IMR-90 (cell line): Measurements from ENCODE around the gene EMX2. TPM values are rescaled to one million over a fixed set of nuclear protein-coding genes. Genes with fewer than 3 reads are reported as not detected.

Source experiments
- ATAC-seq: fragments of 200-7000 bp; cut with Tn5 transposase; 2 replicates; pipeline ENCODE4 v1.9.1; 2020; ENCODE audit warnings: low read depth, mild to moderate bottlenecking, moderate library complexity
- BruUV-seq: library from RNA; stranded (reverse); fragments of 400-500 nt; replicated peaks from 2 replicates; lab custom pipeline; 2021; lab: Mats Ljungman, UMichigan
- CTCF ChIA-PET: fragments of 300-600 bp; formaldehyde crosslinking; extraction: SDS; loops from one replicate; lab custom pipeline; 2021; ENCODE audit warnings: antibody characterized with exemption; lab: Yijun Ruan, JAX
- POLR2A ChIA-PET: fragments of 300-600 bp; sonication (Branson Sonifier 250); formaldehyde crosslinking; loops from one replicate; lab custom pipeline; 2022; ENCODE audit warnings: antibody characterized with exemption; ENCODE audit not compliant: unreplicated experiment; lab: Charles Lee
- DNase-seq: peaks from one replicate; pipeline ENCODE4 v3.0.0; 2013
- H2AFZ ChIP-seq: replicated peaks from 2 replicates; pipeline ENCODE3; 2013; ENCODE audit warnings: low read length, mild to moderate bottlenecking; ENCODE audit not compliant: poor library complexity
- H2AK5ac ChIP-seq: 2 replicates; pipeline ENCODE4 v1.6.1; 2013; ENCODE audit warnings: low read depth, low read length, inconsistent platforms
- H2AK9ac ChIP-seq: replicated peaks from 2 replicates; pipeline ENCODE3; 2013; ENCODE audit warnings: mild to moderate bottlenecking, low read depth, low read length, moderate library complexity; ENCODE audit not compliant: poor library complexity
- H2BK120ac ChIP-seq: 2 replicates; pipeline ENCODE4 v1.6.1; 2013; ENCODE audit warnings: low read depth, low read length, inconsistent platforms
- H2BK15ac ChIP-seq: 3 replicates; pipeline ENCODE4 v1.6.1; 2013; ENCODE audit warnings: low read depth, low read length, inconsistent platforms
- H2BK20ac ChIP-seq: 2 replicates; pipeline ENCODE4 v1.6.1; 2013; ENCODE audit warnings: low read depth, mild to moderate bottlenecking, inconsistent platforms, low read length, moderate library complexity
- H2BK5ac ChIP-seq: 2 replicates; pipeline ENCODE4 v1.6.1; 2013; ENCODE audit warnings: mild to moderate bottlenecking, low read depth, low read length, inconsistent platforms; ENCODE audit not compliant: poor library complexity, severe bottlenecking
- H3K14ac ChIP-seq: replicated peaks from 2 replicates; pipeline ENCODE4 v1.6.1; 2013; ENCODE audit warnings: low read depth, low read length, inconsistent platforms
- H3K18ac ChIP-seq: 2 replicates; pipeline ENCODE4 v1.6.1; 2013; ENCODE audit warnings: low read depth, low read length, control low read depth
- H3K23ac ChIP-seq: 2 replicates; pipeline ENCODE4 v1.6.1; 2013; ENCODE audit warnings: low read depth, low read length, inconsistent platforms
- H3K27ac ChIP-seq: 2 replicates; pipeline ENCODE4 v1.5.1; 2013; ENCODE audit warnings: mild to moderate bottlenecking, control low read depth, low read length; ENCODE audit not compliant: insufficient read depth
- H3K27me3 ChIP-seq: 2 replicates; pipeline ENCODE4 v1.6.1; 2013; ENCODE audit warnings: low read length; ENCODE audit not compliant: control insufficient read depth, insufficient read depth
- H3K36me3 ChIP-seq: 2 replicates; pipeline ENCODE4 v1.6.1; 2013; ENCODE audit warnings: low read length, mixed read lengths; ENCODE audit not compliant: control insufficient read depth, insufficient read depth
- H3K4ac ChIP-seq: 2 replicates; pipeline ENCODE4 v1.6.1; 2013; ENCODE audit warnings: low read depth, low read length, inconsistent platforms
- H3K4me1 ChIP-seq: 2 replicates; pipeline ENCODE4 v1.6.1; 2013; ENCODE audit warnings: low read length, mixed read lengths; ENCODE audit not compliant: control insufficient read depth, insufficient read depth
- H3K4me2 ChIP-seq: 2 replicates; pipeline ENCODE4 v1.6.1; 2013; ENCODE audit warnings: low read depth, mild to moderate bottlenecking, control low read depth, low read length, moderate library complexity
- H3K4me3 ChIP-seq: 2 replicates; pipeline ENCODE4 v1.5.1; 2013; ENCODE audit warnings: low read depth, mild to moderate bottlenecking, control low read depth, low read length, moderate library complexity; ENCODE audit not compliant: insufficient read depth
- H3K56ac ChIP-seq: 2 replicates; pipeline ENCODE4 v1.6.1; 2013; ENCODE audit warnings: low read length, inconsistent platforms; ENCODE audit not compliant: insufficient read depth; ENCODE audit errors: extremely low read depth
- H3K79me1 ChIP-seq, 2 experiments: 2 replicates each; pipeline ENCODE4 v1.6.1; 2013; ENCODE audit warnings: low read length in 2 of 2, inconsistent platforms in 1 of 2, low read depth in 1 of 2
- H3K9ac ChIP-seq: 2 replicates; pipeline ENCODE4 v1.6.1; 2013; ENCODE audit warnings: low read depth, low read length, control low read depth
- H3K9me1 ChIP-seq: 2 replicates; pipeline ENCODE4 v1.6.1; 2013; ENCODE audit warnings: low read length, inconsistent platforms; ENCODE audit not compliant: insufficient read depth
- H3K9me3 ChIP-seq: 2 replicates; pipeline ENCODE4 v1.6.1; 2013; ENCODE audit warnings: low read length; ENCODE audit not compliant: control insufficient read depth, insufficient read depth
- H4K20me1 ChIP-seq: 2 replicates; pipeline ENCODE4 v1.6.1; 2013; ENCODE audit warnings: low read length, inconsistent platforms; ENCODE audit not compliant: insufficient read depth
- H4K5ac ChIP-seq: 2 replicates; pipeline ENCODE4 v1.6.1; 2013; ENCODE audit warnings: mild to moderate bottlenecking, low read depth, low read length, control low read depth
- H4K8ac ChIP-seq, 2 experiments: 2 replicates each; pipeline ENCODE4 v1.6.1; 2013; ENCODE audit warnings: low read depth in 2 of 2, low read length in 2 of 2, control low read depth in 1 of 2, inconsistent platforms in 1 of 2
- H4K91ac ChIP-seq: 2 replicates; pipeline ENCODE4 v1.6.1; 2013; ENCODE audit warnings: low read depth, low read length, inconsistent platforms; ENCODE audit not compliant: insufficient read depth
- CEBPB ChIP-seq: IDR thresholded peaks from 2 replicates; pipeline ENCODE4 v1.6.1; 2012; ENCODE audit warnings: low read depth, low read length, improper control_type of control experiment
- MXI1 ChIP-seq: IDR thresholded peaks from 2 replicates; pipeline ENCODE4 v1.6.1; 2012; ENCODE audit warnings: low read depth, mild to moderate bottlenecking, low read length, moderate library complexity, borderline replicate concordance
- RFX5 ChIP-seq: IDR thresholded peaks from 2 replicates; pipeline ENCODE4 v1.8.0; 2012; ENCODE audit warnings: low read depth, mild to moderate bottlenecking, low read length, moderate library complexity
- SMC3 ChIP-seq: fragments of 150-350 bp; IDR thresholded peaks from 2 replicates; pipeline ENCODE4 v1.6.1; 2016; ENCODE audit warnings: low read depth, mild to moderate bottlenecking, antibody characterized with exemption, low read length, moderate library complexity
- WGBS, 2 experiments: methylation state at CpG; one replicate each; pipeline versions ENCODE4 v1.1.5 to v1.1.7; 2013; ENCODE audit warnings: missing lambda C conversion rate in 2 of 2; ENCODE audit not compliant: insufficient read length in 1 of 2; ENCODE audit errors: extremely low coverage in 2 of 2; 5-methylcytosine and 5-hydroxymethylcytosine counted together
- dilution Hi-C: fragments of 300-500 bp; cut with HindIII; formaldehyde crosslinking; loops from one replicate; pipeline ENCODE4 v1.14.3; 2018; ENCODE audit warnings: low sequenced_read_pairs; ENCODE audit not compliant: unreplicated experiment
- in situ Hi-C: fragments of 300-500 bp; cut with MboI; formaldehyde crosslinking; loops from 3 replicates; pipeline ENCODE4 v1.14.3; 2019; ENCODE audit warnings: low sequenced_read_pairs, inconsistent platforms, mixed read lengths
- intact Hi-C: fragments of 100-400 bp; cut with micrococcal nuclease; formaldehyde crosslinking; loops from 2 replicates; pipeline ENCODE4 v1.10.0; 2022
- polyA plus RNA-seq, 3 experiments: library from polyadenylated mRNA; depleted of rRNA; stranded (reverse); fragments of >200 nt; gene quantifications; 2 replicates each; pipeline ENCODE4 v1.2.3, GENCODE V29; 2012; ENCODE audit warnings: low replicate concordance in 1 of 3
- total RNA-seq: library from RNA; depleted of rRNA; stranded (reverse); fragments of >200 nt; gene quantifications from 2 replicates; pipeline ENCODE4 v1.2.3, GENCODE V29; 2012
- TF ChIP-seq, protein P1 (sequence below): conservative IDR thresholded peaks from 2 replicates; pipeline ENCODE4 v1.5.1; 2012; ENCODE audit warnings: mild to moderate bottlenecking, low read depth, low read length, improper control_type of control experiment

The EMX2 gene
- total and polyA plus RNA-seq, 2 of the 4 experiments (the other 2 are of a cell fraction): not detected

- H3K56ac ChIP-seq: no peak overlapping the region
- no peaks in the 10 kb centered on the region for H3K36me3 ChIP-seq
- no peak overlapping the region for H3K4me3 ChIP-seq
- ChIA-PET POLR2A (no interaction called here), CTCF (interaction anchor here (0.7 kb wide), 1 partner anchor 971 kb away, joined by 3 read pairs; no protein-coding TSS in a partner anchor)
- H2BK20ac ChIP-seq: no peak overlapping the region
- no peak overlapping the region for H3K27ac ChIP-seq
- no peak overlapping the region for H4K91ac ChIP-seq
- no peak overlapping the region for H2BK15ac ChIP-seq
- intact Hi-C loops: no loop called here
- no peak overlapping the region for H3K18ac ChIP-seq
- dilution Hi-C loops: no loop called here
- 43% methylated on average over 1 of the region's 6 CpGs; no CpG with 5 or more reads in 1 of the 2 experiments for WGBS, 2 experiments
- no peaks in the 10 kb centered on the region for H4K20me1 ChIP-seq
- H3K4me1 ChIP-seq: no peaks in the 10 kb centered on the region
- no peak overlapping the region for H4K5ac ChIP-seq
- H2AFZ ChIP-seq: no peak overlapping the region
- H3K79me1 ChIP-seq: no peaks in the 10 kb centered on the region
- H2BK5ac ChIP-seq: no peak overlapping the region
- H2BK120ac ChIP-seq: no peak overlapping the region
- H3K27me3 ChIP-seq: no peaks in the 10 kb centered on the region
- no TSS peak for BruUV-seq
- no peak overlapping the region for H2AK5ac ChIP-seq
- ATAC-seq: no peak
- H3K9me1 ChIP-seq: no peaks in the 10 kb centered on the region
- DNase-seq: no peak
- H3K9ac ChIP-seq: no peak overlapping the region
- no peak overlapping the region for H3K23ac ChIP-seq
- no peak overlapping the region for H3K4me2 ChIP-seq
- H2AK9ac ChIP-seq: no peak overlapping the region
- no peak overlapping the region for H3K14ac ChIP-seq
- in situ Hi-C loops: no loop called here
- no peaks in the 10 kb centered on the region for H3K9me3 ChIP-seq
- H3K4ac ChIP-seq: no peak overlapping the region
- H4K8ac ChIP-seq: no peak overlapping the region
- TF ChIP-seq CEBPB (no peak), RFX5 (no peak), SMC3 (no peak), MXI1 (no peak)
- TF ChIP-seq, protein P1, sequence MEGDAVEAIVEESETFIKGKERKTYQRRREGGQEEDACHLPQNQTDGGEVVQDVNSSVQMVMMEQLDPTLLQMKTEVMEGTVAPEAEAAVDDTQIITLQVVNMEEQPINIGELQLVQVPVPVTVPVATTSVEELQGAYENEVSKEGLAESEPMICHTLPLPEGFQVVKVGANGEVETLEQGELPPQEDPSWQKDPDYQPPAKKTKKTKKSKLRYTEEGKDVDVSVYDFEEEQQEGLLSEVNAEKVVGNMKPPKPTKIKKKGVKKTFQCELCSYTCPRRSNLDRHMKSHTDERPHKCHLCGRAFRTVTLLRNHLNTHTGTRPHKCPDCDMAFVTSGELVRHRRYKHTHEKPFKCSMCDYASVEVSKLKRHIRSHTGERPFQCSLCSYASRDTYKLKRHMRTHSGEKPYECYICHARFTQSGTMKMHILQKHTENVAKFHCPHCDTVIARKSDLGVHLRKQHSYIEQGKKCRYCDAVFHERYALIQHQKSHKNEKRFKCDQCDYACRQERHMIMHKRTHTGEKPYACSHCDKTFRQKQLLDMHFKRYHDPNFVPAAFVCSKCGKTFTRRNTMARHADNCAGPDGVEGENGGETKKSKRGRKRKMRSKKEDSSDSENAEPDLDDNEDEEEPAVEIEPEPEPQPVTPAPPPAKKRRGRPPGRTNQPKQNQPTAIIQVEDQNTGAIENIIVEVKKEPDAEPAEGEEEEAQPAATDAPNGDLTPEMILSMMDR: no peak
These were observed 25.9 kb upstream of the EMX2 start for GRCh38 chr10:117516681-117517080.
